Panc1 (cell line): ENCODE results near the gene HCRTR1. TPM values are rescaled to one million over a fixed set of nuclear protein-coding genes. Genes with fewer than 3 reads are reported as not detected.

ENCODE experiments used
- ATAC-seq: fragments of 200-7000 bp; cut with Tn5 transposase; 2 replicates; pipeline ENCODE4 v1.9.1; 2020; ENCODE audit warnings: mild to moderate bottlenecking, moderate library complexity
- BruUV-seq: library from RNA; stranded (reverse); fragments of 400-500 nt; replicated peaks from 2 replicates; lab custom pipeline; 2021; lab: Mats Ljungman, UMichigan
- CTCF ChIA-PET: fragments of 300-600 bp; sonication (Branson Sonifier 250); formaldehyde crosslinking; loops from one replicate; lab custom pipeline; 2022; ENCODE audit warnings: antibody characterized with exemption; lab: Charles Lee
- POLR2A ChIA-PET: fragments of 300-600 bp; sonication (Branson Sonifier 250); formaldehyde crosslinking; loops from one replicate; lab custom pipeline; 2022; ENCODE audit warnings: antibody characterized with exemption; lab: Charles Lee
- DNase-seq: peaks from one replicate; pipeline ENCODE4 v3.0.0-alpha.2; 2010; ENCODE audit warnings: low read depth, low spot score
- H3K27ac ChIP-seq: 2 replicates; pipeline ENCODE4 v1.5.1; 2011; ENCODE audit warnings: mild to moderate bottlenecking, low read length, inconsistent platforms
- H3K27me3 ChIP-seq: fragments of 200-500 bp; sonication (Bioruptor generic); 2 replicates; pipeline ENCODE4 v1.6.0; 2014; ENCODE audit warnings: low read length, inconsistent platforms; ENCODE audit not compliant: control insufficient read depth, insufficient read depth
- H3K36me3 ChIP-seq: fragments of 200-500 bp; sonication (Bioruptor generic); 2 replicates; pipeline ENCODE4 v1.5.1; 2014; ENCODE audit warnings: inconsistent platforms, mild to moderate bottlenecking, low read length, moderate library complexity; ENCODE audit not compliant: control insufficient read depth, insufficient read depth
- H3K4me1 ChIP-seq: 2 replicates; pipeline ENCODE4 v1.5.1; 2011; ENCODE audit warnings: inconsistent platforms, mild to moderate bottlenecking, low read length, moderate library complexity; ENCODE audit not compliant: control insufficient read depth, insufficient read depth
- H3K4me3 ChIP-seq, 2 experiments: 2 replicates each; pipeline ENCODE4 v1.5.1; 2011 to 2012; ENCODE audit warnings: low read depth in 2 of 2, low read length in 2 of 2, mild to moderate bottlenecking in 2 of 2, inconsistent platforms in 1 of 2, moderate library complexity in 1 of 2
- H3K9me3 ChIP-seq: fragments of 200-500 bp; sonication (Bioruptor generic); 2 replicates; pipeline ENCODE4 v1.5.1; 2014; ENCODE audit warnings: low read depth, mild to moderate bottlenecking, inconsistent platforms, low read length, moderate library complexity; ENCODE audit not compliant: control insufficient read depth, insufficient read depth
- CTCF ChIP-seq: fragments of 450-650 bp; IDR thresholded peaks from 2 replicates; pipeline ENCODE4 v1.5.1; 2017; ENCODE audit warnings: mild to moderate bottlenecking
- POLR2AphosphoS5 ChIP-seq: IDR thresholded peaks from 2 replicates; pipeline ENCODE4 v1.6.1; 2012; ENCODE audit warnings: mild to moderate bottlenecking, low read depth, low read length, moderate library complexity
- REST ChIP-seq, 2 experiments: IDR thresholded peaks; 2 replicates each; pipeline ENCODE4 v1.6.1; 2011 to 2012; ENCODE audit warnings: low read depth in 2 of 2, control low read depth in 1 of 2, low read length in 1 of 2, mild to moderate bottlenecking in 1 of 2, moderate library complexity in 1 of 2; ENCODE audit not compliant: insufficient read depth in 1 of 2
- SIN3A ChIP-seq: IDR thresholded peaks from 2 replicates; pipeline ENCODE4 v1.6.1; 2012; ENCODE audit warnings: low read depth, mild to moderate bottlenecking, low read length, moderate library complexity, borderline replicate concordance; ENCODE audit not compliant: insufficient read depth
- TCF7L2 ChIP-seq: IDR thresholded peaks from 2 replicates; pipeline ENCODE4 v1.6.1; 2011; ENCODE audit warnings: mild to moderate bottlenecking, low read depth, low read length, inconsistent platforms
- in situ Hi-C: cut with HindIII; loops from 2 replicates; pipeline ENCODE4 v1.10.0; 2016; ENCODE audit warnings: low sequenced_read_pairs, low pct_unique_long_range_greater_than_20kb
- intact Hi-C: fragments of 100-400 bp; cut with micrococcal nuclease; formaldehyde crosslinking; loops from one replicate; pipeline ENCODE4 v1.10.0; 2022; ENCODE audit not compliant: unreplicated experiment
- total RNA-seq: library from RNA; stranded (reverse); gene quantifications from one replicate; pipeline ENCODE4 v1.2.1, GENCODE V29; 2021; ENCODE audit not compliant: unreplicated experiment

The HCRTR1 gene
- total RNA-seq, 1 experiment from 2014 or later = 0.18 TPM

GRCh38 chr1:31581821-31582810 is 35.4 kb upstream of the HCRTR1 start:
- BruUV-seq = no TSS peak
- TF ChIP-seq POLR2AphosphoS5 (no peak), CTCF (no peak), SIN3A (no peak), TCF7L2 (no peak), REST (IDR thresholded peaks at IDR 0.05; ENCODE audit: insufficient read depth in 1 of 2, low read depth in 2 of 2, low read length in 1 of 2) (no peak)
- Histone ChIP-seq H3K4me1 (peaks cover 38% of the 10 kb centered on the region), H3K27ac (peak overlapping the region; percentile 65; the same call in 1 of the 2 replicates), H3K4me3 (no peak overlapping the region), H3K27me3 (no peaks in the 10 kb centered on the region), H3K36me3 (peaks cover 4% of the 10 kb centered on the region; the same call in 1 of the 2 replicates), H3K9me3 (no peaks in the 10 kb centered on the region)
- DNase-seq = no peak
- ChIA-PET CTCF (interaction anchor here (1.1 kb wide), 1 partner anchor 37 kb away, joined by 3 read pairs; no protein-coding TSS in a partner anchor), POLR2A (no interaction called here)
- in situ Hi-C loops = no loop called here
- no peak for ATAC-seq
- intact Hi-C loops = no loop called here

GRCh38 chr1:31583082-31583994 is 34.2 kb upstream of the HCRTR1 start:
- TF ChIP-seq POLR2AphosphoS5 (no peak), CTCF (no peak), TCF7L2 (no peak), SIN3A (no peak), REST (IDR thresholded peaks at IDR 0.05; ENCODE audit: insufficient read depth in 1 of 2, low read depth in 2 of 2, low read length in 1 of 2) (no peak)
- no peak for ATAC-seq
- H3K9me3 ChIP-seq = no peaks in the 10 kb centered on the region
- H3K36me3 ChIP-seq = no peaks in the 10 kb centered on the region
- CTCF ChIA-PET = no interaction called here
- no peaks in the 10 kb centered on the region for H3K27me3 ChIP-seq
- POLR2A ChIA-PET = no interaction called here
- H3K4me1 ChIP-seq = peaks cover 39% of the 10 kb centered on the region
- peak overlapping the region; percentile 66; the same call in 1 of the 2 replicates for H3K27ac ChIP-seq
- no peak overlapping the region for H3K4me3 ChIP-seq
- BruUV-seq = no TSS peak
- DNase-seq = no peak
- intact Hi-C loops = no loop called here
- in situ Hi-C loops = no loop called here
